ENCODE data around the gene FTO. TPM values are rescaled to one million over a fixed set of nuclear protein-coding genes. Genes with fewer than 3 reads are reported as not detected.

FTO gene
- total and polyA plus RNA-seq, 2 of the 13 experiments (the other 11 are each of a cell fraction or from before 2014, with no cell fraction given) = 41.6 to 55.8 TPM

DNA sequence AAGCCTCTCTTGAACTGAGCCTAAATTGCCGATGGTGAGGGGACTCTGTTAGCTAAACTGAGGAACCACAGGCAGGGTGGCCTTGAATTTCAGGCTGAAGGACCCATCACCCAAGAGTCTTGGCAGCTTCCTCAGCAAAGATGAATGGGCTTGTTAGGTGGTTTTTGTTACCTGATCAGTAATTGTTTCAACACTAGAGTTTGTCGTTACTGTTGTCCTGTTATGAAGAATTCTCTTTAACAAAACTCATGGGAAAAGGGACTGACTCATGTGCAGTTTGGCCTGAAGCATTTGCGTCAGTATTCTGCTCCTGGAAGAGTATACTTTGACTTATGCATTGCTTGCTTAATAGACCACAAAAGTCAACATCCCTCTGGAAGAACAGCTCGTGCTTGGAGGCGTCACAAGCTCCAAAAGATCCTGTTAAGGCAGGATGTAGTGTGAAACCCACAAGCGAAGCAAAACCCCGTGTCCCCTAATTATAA is 376.6 kb downstream of the FTO start (continued):
- TF ChIP-seq KLF16 (CRISPR knock-in tag; IDR thresholded peaks at IDR 0.05) = no peak
- peak; percentile 40 for TF ChIP-seq SALL1 (CRISPR knock-in tag; IDR thresholded peaks at IDR 0.05)
- TF ChIP-seq ZNF891 (CRISPR knock-in tag; IDR thresholded peaks at IDR 0.05) = no peak
- TF ChIP-seq FOXO1 (CRISPR knock-in tag; IDR thresholded peaks at IDR 0.05) = peak; percentile 59
- TF ChIP-seq, protein P1, sequence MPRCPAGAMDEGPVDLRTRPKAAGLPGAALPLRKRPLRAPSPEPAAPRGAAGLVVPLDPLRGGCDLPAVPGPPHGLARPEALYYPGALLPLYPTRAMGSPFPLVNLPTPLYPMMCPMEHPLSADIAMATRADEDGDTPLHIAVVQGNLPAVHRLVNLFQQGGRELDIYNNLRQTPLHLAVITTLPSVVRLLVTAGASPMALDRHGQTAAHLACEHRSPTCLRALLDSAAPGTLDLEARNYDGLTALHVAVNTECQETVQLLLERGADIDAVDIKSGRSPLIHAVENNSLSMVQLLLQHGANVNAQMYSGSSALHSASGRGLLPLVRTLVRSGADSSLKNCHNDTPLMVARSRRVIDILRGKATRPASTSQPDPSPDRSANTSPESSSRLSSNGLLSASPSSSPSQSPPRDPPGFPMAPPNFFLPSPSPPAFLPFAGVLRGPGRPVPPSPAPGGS (CRISPR knock-in tag; IDR thresholded peaks at IDR 0.05) = peak; percentile 50; the same call in 1 of the 2 replicates
- TF ChIP-seq DPF2 (CRISPR knock-in tag; IDR thresholded peaks at IDR 0.05; ENCODE audit: borderline replicate concordance, low read depth) = peak; percentile 35; the same call in 1 of the 2 replicates
- TF ChIP-seq RFXANK (CRISPR knock-in tag; IDR thresholded peaks at IDR 0.05) = no peak
- 0 out of 2 replicates have a peak, but pooled peaks have one; percentile 30 for TF ChIP-seq MAFF (IDR thresholded peaks at IDR 0.05; ENCODE audit: low read depth, low read length)
- TF ChIP-seq HMGXB4 (CRISPR knock-in tag; IDR thresholded peaks at IDR 0.05; ENCODE audit: borderline replicate concordance in 1 of 2, low read depth in 1 of 2) = 0 out of 4 replicates have a peak, but pooled peaks of 1 of the 2 experiments have one; percentile 41
- peak; percentile 60; the same call in 1 of the 2 replicates for TF ChIP-seq ZNF709 (CRISPR knock-in tag; IDR thresholded peaks at IDR 0.05)
- peak; percentile 75 for TF ChIP-seq SAP130 (CRISPR knock-in tag; IDR thresholded peaks at IDR 0.05; ENCODE audit: low read depth)
